OCI-LY3 (cell line): ENCODE measurements around the gene NTPCR.

Experiments used
- H2AFZ ChIP-seq: fragments of 200-600, 300-600 bp; shearing (Covaris generic); 2 replicates; pipeline ENCODE4 v1.6.0; 2014; ENCODE audit warnings: antibody characterized with exemption, low read depth, low read length
- H3K27ac ChIP-seq: fragments of 200-600, 300-600 bp; sonication (generic); 2 replicates; pipeline ENCODE4 v1.5.1; 2014; ENCODE audit warnings: mild to moderate bottlenecking, low read length, moderate library complexity, mixed read lengths
- H3K27me3 ChIP-seq: fragments of 200-600, 300-600 bp; sonication (generic); 2 replicates; pipeline ENCODE4 v1.6.1; 2014; ENCODE audit warnings: low read depth, low read length, mixed read lengths
- H3K36me3 ChIP-seq: fragments of 200-600, 300-600 bp; sonication (generic); replicated peaks from 2 replicates; pipeline ENCODE3; 2014; ENCODE audit warnings: low read depth, low read length, mixed read lengths
- H3K4me1 ChIP-seq: fragments of 300-600, 200-600 bp; sonication (generic); 2 replicates; pipeline ENCODE4 v1.6.1; 2014; ENCODE audit warnings: low read length, mixed read lengths
- H3K4me2 ChIP-seq: fragments of 200-600, 300-600 bp; sonication (generic); 2 replicates; pipeline ENCODE4 v1.6.1; 2014; ENCODE audit warnings: low read length, mixed read lengths
- H3K4me3 ChIP-seq: fragments of 300-600, 200-600 bp; sonication (generic); 2 replicates; pipeline ENCODE4 v1.5.1; 2014; ENCODE audit warnings: antibody characterized with exemption, mild to moderate bottlenecking, low read length, moderate library complexity
- H3K79me2 ChIP-seq: fragments of 300-600, 200-600 bp; shearing (Covaris generic); 2 replicates; pipeline ENCODE4 v1.6.1; 2014; ENCODE audit warnings: mild to moderate bottlenecking, low read length, mixed read lengths
- H3K9ac ChIP-seq: fragments of 300-600, 200-600 bp; shearing (Covaris generic); 2 replicates; pipeline ENCODE4 v1.6.0; 2014; ENCODE audit warnings: mild to moderate bottlenecking, low read length, moderate library complexity
- H3K9me3 ChIP-seq: fragments of 200-600, 300-600 bp; shearing (Covaris generic); 2 replicates; pipeline ENCODE4 v1.6.1; 2014; ENCODE audit warnings: low read length, mixed read lengths; ENCODE audit not compliant: insufficient read depth
- H4K20me1 ChIP-seq: fragments of 200-600, 300-600 bp; sonication (generic); 2 replicates; pipeline ENCODE4 v1.6.1; 2016; ENCODE audit warnings: low read length, mixed read lengths; ENCODE audit not compliant: insufficient read depth
- CTCF ChIP-seq: fragments of 200-600, 300-600 bp; sonication (generic); IDR thresholded peaks from 2 replicates; pipeline ENCODE4 v1.5.1; 2014; ENCODE audit warnings: antibody characterized with exemption, low read length, low read depth
- EZH2phosphoT487 ChIP-seq: fragments of 200-600 bp; shearing (Covaris generic); IDR thresholded peaks from 2 replicates; pipeline ENCODE4 v1.6.1; 2018; ENCODE audit warnings: antibody characterized with exemption, mixed run types, low read depth

Gene NTPCR

GRCh38 chr1:233025567-233025966, 75.2 kb downstream of the NTPCR start:
- Histone ChIP-seq H3K4me3 (no peak overlapping the region), H3K9ac (no peak overlapping the region), H4K20me1 (no peaks in the 10 kb centered on the region), H3K27me3 (no peaks in the 10 kb centered on the region), H3K36me3 (no peaks in the 10 kb centered on the region), H3K9me3 (no peaks in the 10 kb centered on the region), H3K4me1 (no peaks in the 10 kb centered on the region), H2AFZ (no peak overlapping the region), H3K4me2 (no peak overlapping the region), H3K79me2 (no peaks in the 10 kb centered on the region), H3K27ac (no peak overlapping the region)
- TF ChIP-seq CTCF (no peak), EZH2phosphoT487 (no peak)

- Histone ChIP-seq H3K27ac (no peak overlapping the region), H3K4me1 (no peaks in the 10 kb centered on the region), H3K4me2 (no peak overlapping the region), H3K9ac (no peak overlapping the region), H2AFZ (no peak overlapping the region), H3K27me3 (no peaks in the 10 kb centered on the region), H3K4me3 (no peak overlapping the region), H4K20me1 (no peaks in the 10 kb centered on the region), H3K36me3 (no peaks in the 10 kb centered on the region), H3K9me3 (no peaks in the 10 kb centered on the region), H3K79me2 (no peaks in the 10 kb centered on the region)
- TF ChIP-seq EZH2phosphoT487: no peak
- no peak for TF ChIP-seq CTCF
Observed at GRCh38 chr1:233027046-233027445, 76.6 kb downstream of the NTPCR start.

DNA sequence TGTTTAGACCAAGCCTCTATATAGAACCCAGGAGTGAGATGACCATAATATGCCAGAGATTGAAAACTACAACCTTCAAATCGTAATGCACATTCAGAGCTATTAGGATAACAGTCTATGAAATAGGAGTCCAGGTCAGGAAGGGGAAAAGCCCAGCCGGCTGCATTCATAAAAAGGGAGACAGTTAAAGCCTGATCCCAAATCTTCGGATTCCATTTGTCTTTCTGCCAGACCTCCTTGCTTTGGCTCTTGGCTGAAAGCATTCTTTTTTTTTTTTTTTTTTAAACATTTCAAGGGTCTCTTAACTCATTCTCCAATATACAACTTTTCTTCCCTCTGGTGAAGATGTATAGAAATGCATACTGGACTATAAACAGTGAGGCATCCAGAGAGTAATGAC, 81.1 kb downstream of the NTPCR start:
- no peaks in the 10 kb centered on the region for H3K27me3 ChIP-seq

DNA sequence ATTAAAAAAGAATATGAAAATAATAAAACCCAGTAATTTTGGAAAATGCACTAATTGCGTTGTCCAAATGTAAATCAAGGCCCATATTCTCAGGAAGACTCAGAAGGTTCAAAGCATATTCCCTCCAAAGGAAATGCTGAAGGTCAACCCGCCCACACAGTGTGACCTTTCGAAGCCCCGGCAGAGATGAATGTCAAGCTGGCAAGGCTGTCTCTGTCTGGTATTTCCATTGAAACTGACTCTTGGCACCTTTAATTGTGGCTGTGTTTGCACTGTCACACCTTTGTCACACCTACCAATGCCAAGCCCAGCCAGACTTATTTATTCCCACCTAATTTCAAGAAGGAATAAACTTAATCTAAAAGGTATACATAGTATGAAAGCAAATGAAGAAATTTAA, 82.5 kb downstream of the NTPCR start:
- no peak overlapping the region for H3K27ac ChIP-seq
- H3K79me2 ChIP-seq: no peaks in the 10 kb centered on the region
- no peaks in the 10 kb centered on the region for H4K20me1 ChIP-seq
- no peaks in the 10 kb centered on the region for H3K4me1 ChIP-seq
- H3K4me3 ChIP-seq: no peak overlapping the region
- H2AFZ ChIP-seq: no peak overlapping the region
- no peaks in the 10 kb centered on the region for H3K27me3 ChIP-seq
- no peak overlapping the region for H3K4me2 ChIP-seq
- TF ChIP-seq CTCF (no peak), EZH2phosphoT487 (no peak)
- no peaks in the 10 kb centered on the region for H3K36me3 ChIP-seq
- H3K9ac ChIP-seq: no peak overlapping the region
- H3K9me3 ChIP-seq: no peaks in the 10 kb centered on the region

More for the DNA sequence above, 81.1 kb downstream of the NTPCR start:
- Histone ChIP-seq H3K36me3 (no peaks in the 10 kb centered on the region), H4K20me1 (no peaks in the 10 kb centered on the region), H3K4me3 (no peak overlapping the region), H3K79me2 (no peaks in the 10 kb centered on the region), H3K4me1 (no peaks in the 10 kb centered on the region), H3K9ac (no peak overlapping the region), H3K9me3 (no peaks in the 10 kb centered on the region), H2AFZ (no peak overlapping the region), H3K27ac (no peak overlapping the region), H3K4me2 (no peak overlapping the region)
- TF ChIP-seq CTCF (no peak), EZH2phosphoT487 (no peak)
